GM10847 (cell line): ENCODE data around the gene RAB3GAP1.

Experiments used
- POLR2A ChIP-seq: IDR thresholded peaks from 2 replicates; pipeline ENCODE4 v1.6.1; 2011; ENCODE audit not compliant: insufficient read length; ENCODE audit errors: extremely low read depth

The RAB3GAP1 gene

GRCh38 chr2:135140606-135141005, 88.5 kb downstream of the RAB3GAP1 start:
- no peak for TF ChIP-seq POLR2A

- no peak for TF ChIP-seq POLR2A
These were observed 90.2 kb downstream of the RAB3GAP1 start for GRCh38 chr2:135142323-135142722.

- no peak for TF ChIP-seq POLR2A
These were observed 92.3 kb downstream of the RAB3GAP1 start for GRCh38 chr2:135144343-135144742.

- no peak for TF ChIP-seq POLR2A
These were observed 97.2 kb downstream of the RAB3GAP1 start for GRCh38 chr2:135149251-135149650.

GRCh38 chr2:135150725-135151124, 98.6 kb downstream of the RAB3GAP1 start:
- TF ChIP-seq POLR2A = no peak

- no peak for TF ChIP-seq POLR2A
These were observed 99.5 kb downstream of the RAB3GAP1 start for GRCh38 chr2:135151615-135152014.

GRCh38 chr2:135152361-135152760, 100.3 kb downstream of the RAB3GAP1 start:
- no peak for TF ChIP-seq POLR2A

GRCh38 chr2:135154962-135155361, 102.9 kb downstream of the RAB3GAP1 start:
- TF ChIP-seq POLR2A = no peak

- no peak for TF ChIP-seq POLR2A
These were observed 105.8 kb downstream of the RAB3GAP1 start for GRCh38 chr2:135157856-135158255.

- TF ChIP-seq POLR2A = no peak
These were observed 107.1 kb downstream of the RAB3GAP1 start for GRCh38 chr2:135159191-135159590.

- TF ChIP-seq POLR2A = no peak
These were observed 110.3 kb downstream of the RAB3GAP1 start for GRCh38 chr2:135162377-135162776.

GRCh38 chr2:135162786-135163185, 110.7 kb downstream of the RAB3GAP1 start:
- TF ChIP-seq POLR2A = no peak

- TF ChIP-seq POLR2A = no peak
These were observed 111.2 kb downstream of the RAB3GAP1 start for GRCh38 chr2:135163306-135163705.

- no peak for TF ChIP-seq POLR2A
These were observed 111.8 kb downstream of the RAB3GAP1 start for GRCh38 chr2:135163901-135164300.

GRCh38 chr2:135164431-135164830, 112.3 kb downstream of the RAB3GAP1 start:
- TF ChIP-seq POLR2A = no peak

- TF ChIP-seq POLR2A = no peak
These were observed 115.2 kb downstream of the RAB3GAP1 start for GRCh38 chr2:135167273-135167672.

GRCh38 chr2:135168204-135168856, 116.2 kb downstream of the RAB3GAP1 start:
- no peak for TF ChIP-seq POLR2A
